Memory B cell (primary cell): Measurements from ENCODE around the gene BCAS1.
A peak's percentile ranks its signal among the peaks of the same experiment; 100 is the strongest.

Source experiments
- ATAC-seq: fragments of 150-1000 bp; cut with Tn5 transposase; 2 replicates; pipeline ENCODE4 v1.10.0; 2021; ENCODE audit warnings: low read depth, mild to moderate bottlenecking, moderate library complexity
- DNase-seq, 2 donors: peaks; one replicate each; pipeline ENCODE4 v3.0.0; 2022; ENCODE audit warnings: low spot score in 2 of 2
- H3K27ac Mint-ChIP-seq: one replicate; pipeline ENCODE4 v1.8.0; 2022; ENCODE audit warnings: mild to moderate bottlenecking, moderate library complexity, mixed read lengths
- H3K27me3 Mint-ChIP-seq: one replicate; pipeline ENCODE4 v1.8.0; 2022; ENCODE audit warnings: mixed read lengths
- H3K36me3 Mint-ChIP-seq: one replicate; pipeline ENCODE4 v1.8.0; 2022; ENCODE audit warnings: mild to moderate bottlenecking, mixed read lengths
- H3K4me1 Mint-ChIP-seq: one replicate; pipeline ENCODE4 v1.8.0; 2022; ENCODE audit warnings: mixed read lengths
- H3K4me3 Mint-ChIP-seq: one replicate; pipeline ENCODE4 v1.8.0; 2022; ENCODE audit warnings: mild to moderate bottlenecking, moderate library complexity, mixed read lengths
- H3K9me3 Mint-ChIP-seq: one replicate; pipeline ENCODE4 v1.8.0; 2022; ENCODE audit warnings: mixed read lengths

BCAS1 gene

DNA sequence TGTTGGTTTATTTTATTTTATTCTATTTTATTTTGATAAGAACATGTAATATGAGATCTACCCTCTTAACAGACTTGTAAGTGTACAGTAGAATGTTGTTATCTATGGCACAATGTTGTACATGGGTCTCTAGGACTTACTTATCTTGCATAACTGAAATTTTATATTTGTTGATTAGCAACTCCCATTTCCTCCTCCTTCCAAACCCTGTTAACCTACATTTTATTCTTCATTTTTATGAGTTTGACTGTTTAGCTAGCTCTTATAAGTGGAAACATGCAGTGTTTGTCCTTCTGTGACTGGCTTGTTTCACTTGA lies 37.9 kb upstream of the BCAS1 start:
- DNase-seq (no peak), ATAC-seq (no peak)
- Mint-ChIP-seq H3K36me3 (peaks cover 3% of the 10 kb centered on the region), H3K27ac (no peak overlapping the region), H3K4me1 (no peaks in the 10 kb centered on the region), H3K4me3 (no peak overlapping the region), H3K27me3 (peaks cover 3% of the 10 kb centered on the region), H3K9me3 (peaks cover 1% of the 10 kb centered on the region)

DNA sequence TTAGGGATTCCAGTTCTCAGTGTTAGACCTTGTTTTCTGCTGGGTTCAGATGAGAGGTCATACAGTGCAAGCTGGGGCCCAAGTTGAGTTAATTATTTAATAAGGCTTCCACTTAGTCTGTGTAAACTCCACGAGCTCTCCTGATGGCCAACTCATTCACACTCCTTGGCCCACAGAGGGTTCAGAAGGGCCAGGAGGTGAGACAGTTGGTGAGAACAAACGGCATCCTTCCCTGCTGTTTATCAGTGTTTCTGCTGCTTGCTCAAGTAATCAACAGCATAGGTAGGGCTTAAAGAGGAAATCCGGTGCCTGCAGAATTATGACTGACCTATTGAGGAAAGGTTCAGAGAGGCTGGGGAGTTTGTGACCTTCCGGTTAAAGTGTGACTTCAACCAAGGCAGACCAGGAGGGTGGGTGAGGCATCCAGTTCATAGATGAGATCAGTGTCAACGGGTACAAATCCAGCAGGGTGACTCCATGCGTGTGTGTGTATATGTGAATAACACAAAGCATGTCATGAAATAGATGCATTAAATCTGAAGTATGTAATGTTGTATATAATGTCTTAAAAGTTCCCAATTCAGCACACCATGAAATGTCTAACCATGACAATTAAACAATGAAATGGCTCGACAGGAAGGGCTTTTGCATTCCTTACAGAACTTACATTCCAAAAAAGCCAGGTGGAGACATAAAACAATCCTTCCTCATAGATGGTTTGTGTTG lies 37.4 kb upstream of the BCAS1 start:
- Mint-ChIP-seq H3K4me3 (no peak overlapping the region), H3K4me1 (no peaks in the 10 kb centered on the region), H3K27me3 (peaks cover 3% of the 10 kb centered on the region), H3K27ac (no peak overlapping the region), H3K36me3 (peaks cover 3% of the 10 kb centered on the region), H3K9me3 (peaks cover 1% of the 10 kb centered on the region)
- ATAC-seq (no peak), DNase-seq (no peak)

- no peak for DNase-seq
- Mint-ChIP-seq H3K4me1 (no peaks in the 10 kb centered on the region), H3K36me3 (peaks cover 3% of the 10 kb centered on the region), H3K9me3 (peaks cover 1% of the 10 kb centered on the region), H3K27me3 (peaks cover 3% of the 10 kb centered on the region), H3K4me3 (no peak overlapping the region), H3K27ac (no peak overlapping the region)
- ATAC-seq: no peak
Measured at GRCh38 chr20:54107181-54107580, 36.8 kb upstream of the BCAS1 start.

DNA sequence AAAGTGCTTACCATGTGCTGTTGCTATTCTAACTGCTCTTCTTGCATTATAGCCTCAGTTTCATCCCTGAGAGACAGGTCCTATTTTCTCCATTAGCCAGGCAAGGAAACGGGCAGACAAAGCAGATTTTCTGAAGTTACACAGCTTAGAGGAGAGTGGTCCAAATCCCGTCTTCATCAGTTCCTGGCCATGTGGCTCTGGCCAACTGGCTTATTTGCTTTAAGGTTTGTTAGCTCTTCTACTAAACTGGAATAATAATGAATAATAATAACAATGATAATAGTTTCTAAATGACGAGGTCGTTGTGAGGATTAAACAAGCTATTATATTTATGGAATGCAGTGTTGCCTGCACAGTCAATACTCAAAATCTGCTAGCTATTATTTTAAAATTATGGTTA lies 35.8 kb upstream of the BCAS1 start:
- Mint-ChIP-seq H3K4me3 (no peak overlapping the region), H3K9me3 (no peaks in the 10 kb centered on the region), H3K27me3 (peaks cover 4% of the 10 kb centered on the region), H3K36me3 (no peaks in the 10 kb centered on the region), H3K27ac (no peak overlapping the region), H3K4me1 (no peaks in the 10 kb centered on the region)
- DNase-seq: no peak
- ATAC-seq: no peak

GRCh38 chr20:54105653-54106052 lies 35.3 kb upstream of the BCAS1 start:
- Mint-ChIP-seq H3K4me1 (no peaks in the 10 kb centered on the region), H3K9me3 (no peaks in the 10 kb centered on the region), H3K36me3 (no peaks in the 10 kb centered on the region), H3K27me3 (peaks cover 4% of the 10 kb centered on the region), H3K27ac (no peak overlapping the region), H3K4me3 (no peak overlapping the region)
- ATAC-seq (no peak), DNase-seq (no peak)

- Mint-ChIP-seq H3K36me3 (peaks cover 2% of the 10 kb centered on the region), H3K9me3 (no peaks in the 10 kb centered on the region), H3K27me3 (peaks cover 6% of the 10 kb centered on the region), H3K4me3 (no peak overlapping the region), H3K4me1 (no peaks in the 10 kb centered on the region), H3K27ac (no peak overlapping the region)
- ATAC-seq (no peak), DNase-seq (no peak)
Measured at GRCh38 chr20:54104781-54105180, 34.4 kb upstream of the BCAS1 start.

- Mint-ChIP-seq H3K27ac (no peak overlapping the region), H3K36me3 (peaks cover 2% of the 10 kb centered on the region), H3K4me1 (no peaks in the 10 kb centered on the region), H3K4me3 (no peak overlapping the region), H3K9me3 (no peaks in the 10 kb centered on the region), H3K27me3 (peaks cover 6% of the 10 kb centered on the region)
- DNase-seq: no peak
- no peak for ATAC-seq
Measured at GRCh38 chr20:54103762-54104600, 33.6 kb upstream of the BCAS1 start.

DNA sequence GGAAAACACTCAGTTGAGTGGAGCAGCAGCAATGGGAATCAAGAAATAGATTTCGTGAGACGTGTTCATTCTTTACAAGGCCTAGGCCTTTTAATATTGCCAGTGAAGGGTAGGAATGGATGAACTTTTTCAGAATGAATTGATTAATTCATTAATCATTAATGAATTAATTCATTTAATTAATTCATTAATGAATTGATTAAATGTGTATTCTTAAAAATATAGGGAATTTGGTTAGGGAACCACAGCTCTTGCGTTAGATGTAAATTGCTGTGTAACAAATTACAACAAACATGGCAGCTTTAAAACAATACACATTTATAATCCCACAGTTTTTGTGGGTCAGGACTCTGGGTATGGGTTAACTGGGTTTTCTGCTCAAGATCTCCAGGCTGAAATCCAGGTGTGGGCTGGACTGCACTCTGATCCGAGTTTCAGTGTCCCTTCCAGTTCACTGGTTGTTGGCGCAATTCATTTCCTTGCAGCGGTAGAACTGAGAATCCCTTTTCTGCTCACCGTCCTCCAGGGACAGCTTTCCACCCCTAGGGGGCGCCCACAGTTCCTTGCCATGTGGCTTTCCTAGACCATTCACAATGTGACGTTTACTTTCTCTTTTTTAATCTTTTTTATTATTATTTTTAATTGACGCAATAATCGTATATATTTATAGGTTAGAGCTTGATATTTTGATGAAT lies 32.8 kb upstream of the BCAS1 start:
- DNase-seq (peak; percentile 57 to 66), ATAC-seq (peak; percentile 82)
- Mint-ChIP-seq H3K36me3 (peaks cover 2% of the 10 kb centered on the region), H3K4me3 (no peak overlapping the region), H3K9me3 (no peaks in the 10 kb centered on the region), H3K27me3 (peaks cover 8% of the 10 kb centered on the region), H3K4me1 (no peaks in the 10 kb centered on the region), H3K27ac (no peak overlapping the region)

- ATAC-seq (no peak), DNase-seq (no peak)
- peaks cover 8% of the 10 kb centered on the region for H3K27me3 Mint-ChIP-seq
- no peak overlapping the region for H3K4me3 Mint-ChIP-seq
- no peak overlapping the region for H3K27ac Mint-ChIP-seq
- H3K36me3 Mint-ChIP-seq: peaks cover 2% of the 10 kb centered on the region
- no peaks in the 10 kb centered on the region for H3K9me3 Mint-ChIP-seq
- H3K4me1 Mint-ChIP-seq: no peaks in the 10 kb centered on the region
Measured at GRCh38 chr20:54102543-54102942, 32.1 kb upstream of the BCAS1 start.

GRCh38 chr20:54100563-54100962 lies 30.2 kb upstream of the BCAS1 start:
- DNase-seq: no peak
- no peak for ATAC-seq
- Mint-ChIP-seq H3K9me3 (no peaks in the 10 kb centered on the region), H3K27me3 (peaks cover 5% of the 10 kb centered on the region), H3K36me3 (peaks cover 2% of the 10 kb centered on the region), H3K4me3 (no peak overlapping the region), H3K27ac (no peak overlapping the region), H3K4me1 (peaks cover 3% of the 10 kb centered on the region)

DNA sequence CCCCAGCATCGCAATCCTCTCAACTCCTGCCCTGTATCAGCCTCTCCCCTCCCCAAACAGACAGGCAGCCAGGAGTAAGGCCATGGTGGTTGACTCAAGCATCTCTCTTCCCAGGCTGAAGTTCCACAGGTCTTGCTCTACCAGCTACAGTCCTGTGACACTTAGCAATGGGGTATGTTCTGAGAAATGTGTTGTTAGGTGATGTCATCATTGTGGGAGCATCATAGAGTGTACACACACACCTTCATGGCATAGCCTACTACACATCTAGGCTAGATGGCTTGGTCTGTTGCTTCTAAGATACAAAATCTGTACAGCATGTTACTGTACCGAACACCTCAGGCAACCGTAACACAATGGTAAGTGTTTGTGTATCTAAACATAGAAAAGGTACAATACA lies 29.5 kb upstream of the BCAS1 start:
- Mint-ChIP-seq H3K27me3 (peaks cover 5% of the 10 kb centered on the region), H3K4me1 (peaks cover 3% of the 10 kb centered on the region), H3K27ac (no peak overlapping the region)

DNA sequence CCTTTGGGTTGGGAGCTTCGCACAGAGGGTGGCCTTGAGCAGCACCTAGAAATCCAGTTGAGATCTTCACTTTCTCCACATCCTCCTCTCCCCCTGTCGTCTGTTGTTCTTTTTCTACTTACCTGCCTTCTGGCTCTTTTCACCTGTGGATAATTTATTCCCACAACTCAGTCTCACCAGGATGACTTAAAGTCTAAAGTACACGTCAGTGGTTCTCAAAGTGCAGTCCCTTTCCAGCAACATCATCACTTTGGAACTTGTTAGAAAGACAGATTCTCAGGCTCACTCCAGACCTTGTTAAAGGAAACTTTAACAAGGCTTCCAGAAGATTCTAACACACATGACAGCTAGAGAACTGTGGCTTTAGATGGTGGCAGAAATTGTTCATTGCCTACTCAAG lies 27.7 kb upstream of the BCAS1 start:
- no peak for ATAC-seq
- H3K27me3 Mint-ChIP-seq: peaks cover 5% of the 10 kb centered on the region
- H3K4me1 Mint-ChIP-seq: peaks cover 3% of the 10 kb centered on the region
- DNase-seq: no peak
- H3K27ac Mint-ChIP-seq: no peak overlapping the region
- H3K4me3 Mint-ChIP-seq: no peak overlapping the region
- H3K36me3 Mint-ChIP-seq: peaks cover 2% of the 10 kb centered on the region
- H3K9me3 Mint-ChIP-seq: no peaks in the 10 kb centered on the region

More for the DNA sequence above, 29.5 kb upstream of the BCAS1 start:
- DNase-seq (no peak), ATAC-seq (no peak)
- peaks cover 2% of the 10 kb centered on the region for H3K36me3 Mint-ChIP-seq
- no peak overlapping the region for H3K4me3 Mint-ChIP-seq
- no peaks in the 10 kb centered on the region for H3K9me3 Mint-ChIP-seq

DNA sequence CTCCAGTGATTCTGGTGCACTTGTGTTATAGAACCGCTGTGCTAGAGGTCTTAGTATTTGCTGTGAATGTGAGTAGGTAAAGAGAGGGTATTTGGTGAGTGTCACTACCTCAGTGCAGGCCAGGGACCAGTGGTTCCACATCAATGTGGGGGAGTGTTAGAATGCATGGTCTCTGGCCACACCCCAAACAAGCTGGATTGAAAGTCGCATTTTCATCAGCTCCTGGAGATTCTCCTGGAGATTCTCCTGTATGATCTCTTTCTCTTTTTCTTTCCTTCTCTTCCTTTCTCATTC lies 26.8 kb upstream of the BCAS1 start:
- no peaks in the 10 kb centered on the region for H3K9me3 Mint-ChIP-seq
- H3K27ac Mint-ChIP-seq: no peak overlapping the region
- no peak for DNase-seq
- H3K4me1 Mint-ChIP-seq: peaks cover 3% of the 10 kb centered on the region
- H3K36me3 Mint-ChIP-seq: peaks cover 2% of the 10 kb centered on the region
- peaks cover 5% of the 10 kb centered on the region for H3K27me3 Mint-ChIP-seq
- H3K4me3 Mint-ChIP-seq: no peak overlapping the region
- no peak for ATAC-seq

- DNase-seq: no peak
- H3K4me3 Mint-ChIP-seq: no peak overlapping the region
- no peak for ATAC-seq
- H3K36me3 Mint-ChIP-seq: peaks cover 2% of the 10 kb centered on the region
- H3K27me3 Mint-ChIP-seq: peaks cover 4% of the 10 kb centered on the region
- no peaks in the 10 kb centered on the region for H3K9me3 Mint-ChIP-seq
- H3K4me1 Mint-ChIP-seq: peaks cover 6% of the 10 kb centered on the region
- H3K27ac Mint-ChIP-seq: no peak overlapping the region
Measured at GRCh38 chr20:54095824-54096223, 25.4 kb upstream of the BCAS1 start.
